AG08395 (cell line): ENCODE measurements around the gene MFNG.
"Not testable (repeated sequence)": the region's sequence is repeated elsewhere in the genome, so short reads cannot be mapped to it uniquely, and the experiment has no call there.

Source experiments
- DNase-seq: peaks from one replicate; pipeline ENCODE4 v3.0.0; 2012; ENCODE audit warnings: mixed read lengths, low spot score

MFNG gene

DNA sequence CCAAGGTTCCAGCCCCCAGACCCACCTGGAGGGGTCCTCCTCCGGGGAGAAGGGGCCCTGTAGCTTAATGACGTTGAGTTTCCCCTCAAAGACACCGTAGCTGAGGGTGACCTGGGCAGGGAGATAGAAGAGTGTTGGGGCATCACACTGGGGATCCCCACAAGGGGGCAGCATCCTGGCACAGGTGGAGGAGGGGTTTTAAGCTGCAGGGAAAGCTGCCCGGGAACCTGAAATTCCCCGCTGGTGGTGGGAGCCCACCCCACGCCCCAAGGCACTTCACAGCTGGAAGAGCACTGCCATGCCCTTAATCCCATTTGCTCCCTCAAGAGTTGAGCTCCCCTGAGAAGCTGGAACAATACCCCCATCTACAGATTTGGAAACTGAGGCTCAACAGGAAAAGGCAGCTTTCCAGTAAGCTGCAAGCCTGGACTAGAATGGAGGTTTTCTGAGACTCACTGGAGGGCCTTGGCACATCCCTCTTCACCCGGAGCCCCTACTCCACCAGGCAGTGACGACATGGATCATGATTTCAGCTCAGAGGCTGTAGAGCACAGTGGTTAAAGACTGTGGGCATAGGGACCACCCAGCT is 13.7 kb downstream of the MFNG start:
- peak; percentile 49 for DNase-seq

GRCh38 chr22:37471727-37472417 is 14.3 kb downstream of the MFNG start:
- no peak for DNase-seq

DNA sequence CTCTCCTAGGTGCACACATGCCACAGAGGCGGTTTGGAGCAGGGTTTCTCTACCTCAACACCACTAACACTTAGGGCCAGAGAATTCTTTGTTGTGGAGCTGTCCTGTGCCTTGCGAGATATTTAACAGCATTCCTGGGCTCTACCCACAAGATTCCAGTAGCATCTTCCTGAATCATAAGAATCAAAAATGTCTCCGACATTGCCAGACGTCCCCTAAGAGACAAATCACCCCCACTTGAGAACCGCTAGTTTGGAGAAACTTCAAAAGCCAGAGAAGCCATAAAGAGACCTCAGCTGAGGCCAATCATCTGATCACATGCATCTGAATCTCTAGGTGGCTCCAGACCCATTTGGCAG is 16.1 kb downstream of the MFNG start:
- DNase-seq, result no peak

- DNase-seq, result no peak
Observed at GRCh38 chr22:37469416-37470086, 16.6 kb downstream of the MFNG start.

GRCh38 chr22:37468201-37468695 is 17.9 kb downstream of the MFNG start:
- DNase-seq, result not testable (repeated sequence)

GRCh38 chr22:37467391-37467955 is 18.7 kb downstream of the MFNG start:
- DNase-seq, result no peak

DNA sequence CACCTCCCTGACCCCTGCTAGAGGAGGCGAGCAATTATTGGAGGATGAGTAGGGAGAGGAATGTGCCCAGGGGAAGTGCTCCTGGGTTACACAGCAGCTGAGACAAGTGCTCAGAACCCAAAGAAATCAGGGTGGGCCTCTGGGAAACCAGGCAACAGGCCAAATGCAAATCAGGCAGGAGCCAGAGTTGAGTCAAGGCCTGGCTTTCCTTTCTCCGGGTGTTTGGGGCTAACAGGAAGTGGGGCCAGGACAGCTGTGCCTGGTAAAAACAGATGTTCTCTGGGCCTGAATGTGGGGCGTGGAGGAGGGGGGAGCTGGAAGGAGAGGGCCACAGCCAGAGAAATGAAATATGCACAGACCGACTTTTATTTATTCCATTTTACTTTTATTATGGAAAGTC is 22.0 kb downstream of the MFNG start:
- DNase-seq, result no peak

DNA sequence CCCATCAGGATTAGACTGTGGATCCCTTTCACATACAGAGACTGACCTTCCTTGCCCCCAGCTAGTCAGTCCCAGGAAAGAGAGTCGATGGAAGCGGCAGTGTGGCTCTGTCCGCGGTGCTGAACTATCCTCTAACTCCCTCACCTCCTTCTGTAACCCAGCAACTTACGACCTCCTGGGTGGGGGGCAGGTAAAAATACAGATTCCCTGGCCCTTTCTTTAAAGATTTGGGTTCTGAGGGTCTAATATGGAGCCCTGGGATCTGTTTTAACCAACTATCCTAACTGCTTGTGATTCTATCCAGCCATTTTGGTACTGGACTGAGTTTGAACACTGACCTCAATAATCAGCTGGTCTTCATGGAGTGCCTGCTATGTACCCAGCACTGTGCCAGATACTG is 23.2 kb downstream of the MFNG start:
- peak; percentile 44 for DNase-seq

GRCh38 chr22:37462436-37462835 is 23.7 kb downstream of the MFNG start:
- DNase-seq, result no peak

DNA sequence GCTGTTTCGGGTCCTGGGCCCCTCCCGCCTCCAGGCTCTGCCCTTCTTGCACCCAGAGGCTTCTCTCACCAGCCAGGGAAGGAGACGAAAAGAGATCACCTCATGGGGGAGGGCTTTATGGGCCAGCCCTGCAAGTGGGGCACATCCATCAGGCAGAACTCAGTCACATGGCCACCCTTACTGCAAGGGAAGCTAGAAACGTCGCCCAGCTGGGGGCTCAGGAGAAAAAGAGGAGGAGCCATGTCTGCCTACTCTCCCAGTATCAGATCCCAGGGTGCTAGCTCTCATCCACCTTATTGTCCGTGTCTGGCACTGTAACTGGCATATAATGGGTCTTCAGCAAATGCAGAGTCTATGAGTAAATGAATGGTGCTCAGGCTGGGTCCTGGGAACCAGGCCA is 24.2 kb downstream of the MFNG start:
- no peak for DNase-seq

GRCh38 chr22:37460684-37461083 is 25.5 kb downstream of the MFNG start:
- no peak for DNase-seq

DNA sequence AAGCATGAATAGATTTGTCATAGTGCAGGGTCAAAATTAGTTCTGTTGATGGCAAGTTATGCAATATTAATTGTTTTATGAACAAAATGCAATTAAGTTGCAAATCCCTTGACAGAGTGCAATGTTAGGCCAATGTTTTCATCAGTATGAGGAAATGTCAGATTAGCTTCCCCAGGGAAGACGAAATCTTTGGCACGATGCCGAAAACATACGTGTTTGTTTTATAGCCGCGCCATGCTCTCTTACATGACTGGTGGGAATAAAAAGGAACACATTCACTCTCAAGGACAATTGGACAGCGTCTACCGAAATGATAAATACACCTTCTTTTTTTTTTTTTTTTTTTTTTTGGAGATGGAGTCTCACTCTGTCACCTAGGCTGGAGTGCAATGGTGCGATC is 27.0 kb downstream of the MFNG start:
- no peak for DNase-seq

- peak; percentile 77 for DNase-seq
Observed at GRCh38 chr22:37457093-37457893, 28.9 kb downstream of the MFNG start.

DNA sequence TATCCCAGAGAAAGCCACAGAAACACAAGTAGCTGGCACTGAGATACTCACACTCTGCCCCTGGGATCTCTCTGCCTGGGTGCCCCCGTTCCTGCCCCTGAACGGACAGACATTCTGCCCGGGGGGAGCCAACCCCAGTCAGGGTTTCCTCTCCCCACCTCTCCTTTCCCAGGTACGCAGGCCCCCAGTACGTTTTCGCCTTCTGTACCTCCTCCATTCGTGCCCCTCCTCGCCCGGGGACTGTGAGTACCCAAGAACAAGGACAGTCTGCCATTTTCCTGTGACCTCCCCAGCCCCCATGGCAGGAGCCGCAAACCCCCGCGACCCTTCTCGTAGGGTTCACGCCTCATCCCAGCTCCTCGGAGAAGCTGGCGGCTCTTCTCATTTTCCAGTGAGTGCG is 29.8 kb downstream of the MFNG start:
- DNase-seq, result no peak

- DNase-seq, result no peak
Observed at GRCh38 chr22:37455896-37456295, 30.3 kb downstream of the MFNG start.

DNA sequence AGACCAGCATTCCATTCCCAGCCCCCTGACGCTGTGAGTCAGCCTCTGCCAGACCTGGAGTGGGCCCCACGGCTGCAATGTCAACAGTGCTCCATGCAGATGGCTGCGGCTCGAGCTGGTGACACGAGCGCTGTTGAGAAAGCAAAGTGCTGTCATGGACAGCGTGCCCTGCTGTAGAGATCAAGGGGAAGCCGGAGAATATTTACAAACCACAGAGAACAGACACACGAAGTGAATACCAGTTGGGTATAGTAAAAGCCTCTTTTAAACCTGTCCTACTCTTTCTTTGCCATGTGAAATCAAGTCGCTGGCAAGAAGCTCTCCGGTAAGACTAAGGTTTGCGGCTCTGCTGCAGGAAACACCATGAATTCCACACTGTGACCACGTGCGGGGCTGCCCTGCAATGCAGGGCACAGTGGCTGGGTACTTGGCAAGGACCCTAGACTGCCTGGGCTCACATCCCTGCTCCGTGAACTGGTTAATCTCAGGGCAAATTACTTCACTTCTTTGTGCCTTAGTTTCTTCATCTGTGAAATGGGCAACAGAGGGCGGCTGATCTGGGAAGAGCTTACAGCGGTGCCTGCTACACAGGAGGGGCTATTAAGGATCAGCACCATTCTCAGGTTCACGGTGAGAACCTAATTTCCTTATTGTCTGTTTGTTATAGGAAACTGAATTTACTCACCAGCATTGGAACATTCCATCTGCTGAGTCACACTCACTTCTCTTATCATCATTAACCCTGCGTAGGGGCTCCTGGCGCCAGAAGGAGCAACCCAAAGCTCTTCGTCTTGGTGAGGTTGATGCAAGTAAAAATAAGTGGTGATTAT is 31.1 kb downstream of the MFNG start:
- peak; percentile 65 for DNase-seq

- DNase-seq, result no peak
Observed at GRCh38 chr22:37453696-37454095, 32.5 kb downstream of the MFNG start.

DNA sequence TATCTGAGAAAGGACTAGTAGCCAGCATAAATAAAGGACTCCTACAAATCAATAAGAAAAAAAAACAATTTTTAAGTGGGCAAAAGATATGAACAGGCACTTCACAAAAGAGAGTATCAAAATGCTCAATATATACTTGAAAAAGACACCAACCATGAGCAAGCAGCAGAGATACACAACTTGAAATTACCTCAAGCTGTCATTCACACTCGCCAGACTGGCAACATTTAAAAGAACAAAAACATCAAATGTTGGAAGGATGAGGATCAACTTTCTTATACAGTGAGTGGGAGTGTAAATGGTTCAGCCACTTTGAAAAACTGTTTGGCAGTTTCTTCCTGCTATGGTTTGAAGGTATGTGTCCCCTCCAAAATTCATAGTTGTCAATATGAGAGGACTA is 35.0 kb downstream of the MFNG start:
- DNase-seq, result no peak

DNA sequence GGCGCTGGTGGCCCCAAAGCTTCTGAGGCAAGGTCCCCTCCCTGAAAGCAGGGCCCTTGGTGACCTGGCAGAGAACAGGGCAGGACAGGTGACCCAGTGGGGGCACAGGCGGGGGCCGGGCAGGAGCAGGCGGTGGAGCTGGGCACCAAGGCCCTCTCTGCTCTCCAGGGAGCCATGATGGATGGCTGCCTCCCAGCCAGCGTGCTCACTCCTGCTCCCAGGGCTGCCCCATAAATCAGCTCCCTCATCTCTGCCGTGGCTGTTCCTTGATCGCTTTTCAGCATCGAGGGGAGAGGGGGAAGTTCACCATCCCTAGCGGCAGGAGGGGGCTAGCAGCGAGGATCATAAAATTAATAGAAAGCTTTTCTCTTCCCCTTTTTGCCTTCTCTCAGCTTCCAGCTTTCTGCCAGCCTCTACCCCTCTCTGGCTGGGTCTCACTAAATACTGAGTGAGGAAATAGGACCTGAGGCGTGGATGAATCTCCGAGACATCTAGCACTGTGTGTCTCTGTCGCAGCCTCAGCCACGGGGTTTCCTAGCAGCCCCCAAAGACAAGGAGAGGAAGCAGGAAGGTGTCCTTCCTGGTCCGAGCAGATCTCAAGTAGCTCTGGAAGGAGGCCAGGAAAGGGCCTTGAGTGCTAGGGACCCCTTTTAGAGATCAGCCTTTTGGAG is 36.7 kb downstream of the MFNG start:
- DNase-seq, result no peak

DNA sequence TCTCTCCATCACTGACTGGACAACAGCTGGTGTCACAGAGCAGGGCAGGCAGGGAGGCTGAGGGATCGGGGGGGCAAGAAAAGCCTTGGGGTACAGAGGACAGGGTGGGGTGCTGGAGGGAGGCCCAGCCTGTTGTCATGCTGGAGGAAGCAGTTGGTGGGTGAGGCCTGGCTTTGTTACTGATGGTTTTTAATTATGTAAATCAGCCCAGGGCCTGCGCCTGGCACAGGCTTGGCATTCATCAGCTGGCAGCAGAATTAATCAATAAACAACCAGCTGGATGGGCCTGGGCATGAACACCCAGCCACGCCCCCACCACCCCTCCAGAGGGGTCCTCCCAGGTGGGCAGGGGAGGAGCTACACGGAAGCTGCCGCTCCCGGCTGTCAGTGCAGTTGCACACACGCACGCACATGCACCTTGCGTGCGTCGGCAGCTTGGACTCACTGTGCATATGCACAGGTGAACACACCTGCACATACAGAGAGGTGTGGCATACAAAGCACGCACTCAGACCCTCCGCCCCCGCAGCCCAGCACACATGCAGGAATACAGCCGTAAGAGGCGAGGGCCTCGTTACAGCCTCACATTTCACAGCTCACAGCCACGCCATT is 37.6 kb downstream of the MFNG start:
- no peak for DNase-seq
